ENCODE results near the gene TEX12. TPM values are rescaled to one million over a fixed set of nuclear protein-coding genes. Genes with fewer than 3 reads are reported as not detected.
A peak's percentile ranks its signal among the peaks of the same experiment; 100 is the strongest.

TEX12 gene
- total RNA-seq, 1 experiment from 2014 or later = not detected

- H4K20me1 ChIP-seq (ENCODE audit: insufficient read depth) = no peaks in the 10 kb centered on the region
- ChIA-PET POLR2A (ENCODE audit: unreplicated experiment) (no interaction called here), CTCF (no interaction called here)
- DNase-seq = no peak
- H3K9me3 ChIP-seq (ENCODE audit: insufficient read depth, low read depth) = no peaks in the 10 kb centered on the region
- no peak overlapping the region for H2AFZ ChIP-seq
- 0 out of 2 replicates have a peak, but pooled peaks cover 14% of the 10 kb centered on the region for H3F3A ChIP-seq (ENCODE audit: insufficient read depth, low read depth)
- no peaks in the 10 kb centered on the region for H3K9me2 ChIP-seq (ENCODE audit: insufficient read depth)
- no peaks in the 10 kb centered on the region for H3K79me2 ChIP-seq (ENCODE audit: low read depth)
- intact Hi-C loops (cut with micrococcal nuclease; ENCODE audit: unreplicated experiment) = loop anchor here (1.0 kb wide), 1 partner anchor 102 kb away; no protein-coding TSS in a partner anchor
- H3K4me2 ChIP-seq = peak overlapping the region; percentile 29; the same call in 1 of the 2 replicates
- no TSS peak for BruUV-seq (replicated peaks)
- no peaks in the 10 kb centered on the region for H3K36me3 ChIP-seq (ENCODE audit: low read depth)
- no peak overlapping the region for H3K27ac ChIP-seq
- TF ChIP-seq CTCF (conservative IDR thresholded peaks at IDR 0.05) (no peak), EZH2 (IDR thresholded peaks at IDR 0.05; ENCODE audit: low read depth) (no peak)
- no peak overlapping the region for H3K4me3 ChIP-seq
- peaks cover 20% of the 10 kb centered on the region for H3K4me1 ChIP-seq (replicated peaks; ENCODE audit: insufficient read depth)
- H3K27me3 ChIP-seq (ENCODE audit: insufficient read depth, low read depth) = no peaks in the 10 kb centered on the region
These were observed 48.4 kb downstream of the TEX12 start for GRCh38 chr11:112215621-112216020.

GRCh38 chr11:112216561-112217105 is 49.5 kb downstream of the TEX12 start:
- no peak overlapping the region for H3K4me3 ChIP-seq
- no peaks in the 10 kb centered on the region for H3K79me2 ChIP-seq (ENCODE audit: low read depth)
- BruUV-seq (replicated peaks) = no TSS peak
- no peaks in the 10 kb centered on the region for H3K9me3 ChIP-seq (ENCODE audit: insufficient read depth, low read depth)
- H2AFZ ChIP-seq = no peak overlapping the region; the same call in 1 of the 2 replicates
- ChIA-PET POLR2A (ENCODE audit: unreplicated experiment) (no interaction called here), CTCF (no interaction called here)
- peak in 1 of 2 experiments; percentile 65 for DNase-seq
- intact Hi-C loops (cut with micrococcal nuclease; ENCODE audit: unreplicated experiment) = no loop called here
- H3K36me3 ChIP-seq (ENCODE audit: low read depth) = no peaks in the 10 kb centered on the region
- TF ChIP-seq EZH2 (IDR thresholded peaks at IDR 0.05; ENCODE audit: low read depth) (no peak), CTCF (conservative IDR thresholded peaks at IDR 0.05) (no peak)
- no peaks in the 10 kb centered on the region for H3K27me3 ChIP-seq (ENCODE audit: insufficient read depth, low read depth)
- peaks cover 30% of the 10 kb centered on the region for H3K4me1 ChIP-seq (replicated peaks; ENCODE audit: insufficient read depth)
- H3K9me2 ChIP-seq (ENCODE audit: insufficient read depth) = no peaks in the 10 kb centered on the region
- 0 out of 2 replicates have a peak, but pooled peaks cover 14% of the 10 kb centered on the region for H3F3A ChIP-seq (ENCODE audit: insufficient read depth, low read depth)
- peak overlapping the region; percentile 15 for H3K27ac ChIP-seq
- peak overlapping the region; percentile 29 for H3K4me2 ChIP-seq
- H4K20me1 ChIP-seq (ENCODE audit: insufficient read depth) = no peaks in the 10 kb centered on the region

- Histone ChIP-seq H3F3A (ENCODE audit: insufficient read depth, low read depth) (0 out of 2 replicates have a peak, but pooled peaks cover 10% of the 10 kb centered on the region), H3K4me3 (no peak overlapping the region), H2AFZ (peak overlapping the region; percentile 45; the same call in 1 of the 2 replicates), H3K27me3 (ENCODE audit: insufficient read depth, low read depth) (no peaks in the 10 kb centered on the region), H3K79me2 (ENCODE audit: low read depth) (no peaks in the 10 kb centered on the region), H4K20me1 (ENCODE audit: insufficient read depth) (no peaks in the 10 kb centered on the region), H3K4me2 (no peak overlapping the region), H3K36me3 (ENCODE audit: low read depth) (no peaks in the 10 kb centered on the region), H3K4me1 (replicated peaks; ENCODE audit: insufficient read depth) (peaks cover 28% of the 10 kb centered on the region), H3K9me3 (ENCODE audit: insufficient read depth, low read depth) (no peaks in the 10 kb centered on the region), H3K27ac (no peak overlapping the region), H3K9me2 (ENCODE audit: insufficient read depth) (no peaks in the 10 kb centered on the region)
- DNase-seq = peak; percentile 25 to 67
- TF ChIP-seq EZH2 (IDR thresholded peaks at IDR 0.05; ENCODE audit: low read depth) = no peak
- TF ChIP-seq CTCF (conservative IDR thresholded peaks at IDR 0.05) = peak; percentile 85
- BruUV-seq (replicated peaks) = no TSS peak
- CTCF ChIA-PET = interaction anchor here (0.6 to 1.2 kb wide), 3 partner anchors 12 to 60 kb away, joined by 3 to 16 read pairs (median 5); no protein-coding TSS in a partner anchor
- POLR2A ChIA-PET (ENCODE audit: unreplicated experiment) = interaction anchor here (0.7 kb wide), 1 partner anchor 1275 kb away, joined by 7 read pairs; no protein-coding TSS in a partner anchor
- intact Hi-C loops (cut with micrococcal nuclease; ENCODE audit: unreplicated experiment) = loop anchor here (1.0 to 10.0 kb wide), 3 partner anchors 61 to 1070 kb away; no protein-coding TSS in a partner anchor
These were observed 52.5 kb downstream of the TEX12 start for GRCh38 chr11:112219476-112220232.
